B cell (primary cell): ENCODE measurements around the gene CDH5. TPM values are rescaled to one million over a fixed set of nuclear protein-coding genes. Genes with fewer than 3 reads are reported as not detected.

Experiments
- ATAC-seq: fragments of 200-7000 bp; cut with Tn5 transposase; one replicate; pipeline ENCODE4 v1.10.0; 2021; ENCODE audit warnings: low read depth, mild to moderate bottlenecking, moderate number of reproducible peaks, moderate library complexity
- CTCF ChIA-PET: fragments of 350-600 bp; sonication (Branson Sonifier 250); formaldehyde crosslinking; loops from one replicate; lab custom pipeline; 2021; ENCODE audit warnings: antibody characterized with exemption, inconsistent platforms; lab: Charles Lee
- POLR2A ChIA-PET: fragments of 350-600 bp; sonication (Branson Sonifier 250); formaldehyde crosslinking; loops from one replicate; lab custom pipeline; 2021; ENCODE audit warnings: antibody characterized with exemption; lab: Charles Lee
- DNase-seq: peaks from one replicate; pipeline ENCODE4 v3.0.0; 2013
- H2AFZ ChIP-seq: 2 replicates; pipeline ENCODE4 v1.6.1; 2012; ENCODE audit warnings: mild to moderate bottlenecking, low read depth, low read length; ENCODE audit not compliant: insufficient read depth, poor library complexity, severe bottlenecking
- H3K27ac ChIP-seq, 2 donors: 1 replicate in 1 of 2; 2 replicates in 1 of 2; pipeline ENCODE4 v1.5.1; 2012 to 2013; ENCODE audit warnings: low read length in 2 of 2, mild to moderate bottlenecking in 2 of 2, moderate library complexity in 1 of 2
- H3K27me3 ChIP-seq, 4 experiments: fragments of 200-600 bp in 1 of 4; sonication (generic) in 1 of 4; replicated peaks in 1 of 4; 1 replicate in 2 of 4; 2 replicates in 2 of 4; pipeline versions ENCODE4 v1.6.1 to v1.7.0; 2013 to 2016; ENCODE audit warnings: low read length in 3 of 4, mild to moderate bottlenecking in 2 of 4, mixed read lengths in 1 of 4, moderate library complexity in 1 of 4; ENCODE audit not compliant: insufficient read depth in 4 of 4, control insufficient read depth in 3 of 4; ENCODE audit errors: control extremely low read depth in 1 of 4
- H3K36me3 ChIP-seq, 2 experiments: replicated peaks in 1 of 2; 1 replicate in 1 of 2; 2 replicates in 1 of 2; pipeline versions ENCODE4 v1.6.1 to v1.7.1; 2013; ENCODE audit warnings: low read length in 1 of 2; ENCODE audit not compliant: insufficient read depth in 2 of 2, control insufficient read depth in 1 of 2; ENCODE audit errors: control extremely low read depth in 1 of 2, extremely low read depth in 1 of 2
- H3K4me1 ChIP-seq, 2 donors: fragments of 200-600 bp in 1 of 2; sonication (generic) in 1 of 2; 1 replicate in 1 of 2; 2 replicates in 1 of 2; pipeline versions ENCODE4 v1.5.1 to v1.6.1; 2013 to 2017; ENCODE audit warnings: low read length in 2 of 2; ENCODE audit not compliant: control insufficient read depth in 2 of 2, insufficient read depth in 2 of 2
- H3K4me2 ChIP-seq: replicated peaks from 2 replicates; pipeline ENCODE3; 2012; ENCODE audit warnings: mild to moderate bottlenecking, low read depth, low read length; ENCODE audit not compliant: poor library complexity, severe bottlenecking
- H3K4me3 ChIP-seq, 5 experiments: fragments of 200-600 bp in 1 of 5; sonication (generic) in 1 of 5; 1 replicate in 3 of 5; 2 replicates in 2 of 5; pipeline versions ENCODE4 v1.5.1 to v1.7.0; 2011 to 2016; ENCODE audit warnings: low read length in 4 of 5, mild to moderate bottlenecking in 4 of 5, low read depth in 2 of 5, control low read depth in 1 of 5, moderate library complexity in 1 of 5; ENCODE audit not compliant: insufficient read depth in 1 of 5; ENCODE audit errors: control extremely low read depth in 1 of 5, extremely low read depth in 1 of 5
- H3K79me2 ChIP-seq: fragments of 200-600 bp; sonication (generic); one replicate; pipeline ENCODE4 v1.6.0; 2016; ENCODE audit warnings: low read length; ENCODE audit not compliant: control insufficient read depth, insufficient read depth
- H3K9ac ChIP-seq: fragments of 200-600 bp; sonication (generic); 2 replicates; pipeline ENCODE4 v1.6.1; 2017; ENCODE audit warnings: mild to moderate bottlenecking, low read length, moderate library complexity
- H3K9me3 ChIP-seq, 3 donors: one replicate each; pipeline versions ENCODE4 v1.6.1 to v1.7.1; 2013; ENCODE audit warnings: low read length in 2 of 3; ENCODE audit not compliant: control insufficient read depth in 2 of 3, insufficient read depth in 1 of 3; ENCODE audit errors: control extremely low read depth in 1 of 3
- H4K20me1 ChIP-seq: 2 replicates; pipeline ENCODE4 v1.6.0; 2012; ENCODE audit warnings: mild to moderate bottlenecking, low read length; ENCODE audit not compliant: insufficient read depth, control insufficient read depth, poor library complexity, severe bottlenecking
- H3K27ac Mint-ChIP-seq: one replicate; pipeline ENCODE4 v1.8.0; 2021; ENCODE audit warnings: mixed read lengths
- H3K27me3 Mint-ChIP-seq: one replicate; pipeline ENCODE4 v1.8.0; 2021; ENCODE audit warnings: mixed read lengths
- H3K4me1 Mint-ChIP-seq: one replicate; pipeline ENCODE4 v1.8.0; 2021; ENCODE audit warnings: mixed read lengths
- H3K4me3 Mint-ChIP-seq: one replicate; pipeline ENCODE4 v1.8.0; 2021; ENCODE audit warnings: mixed read lengths
- H3K9me3 Mint-ChIP-seq: one replicate; pipeline ENCODE4 v1.8.0; 2022; ENCODE audit warnings: mixed read lengths; ENCODE audit not compliant: insufficient read depth
- EZH2 ChIP-seq: IDR thresholded peaks from 2 replicates; pipeline ENCODE4 v1.6.1; 2012; ENCODE audit warnings: borderline replicate concordance, low read depth, mild to moderate bottlenecking, moderate library complexity, low read length; ENCODE audit not compliant: insufficient read depth, poor library complexity, severe bottlenecking
- WGBS: methylation state at CpG from one replicate; pipeline ENCODE4 v1.1.5; 2013; ENCODE audit warnings: missing lambda C conversion rate; ENCODE audit not compliant: insufficient coverage; 5-methylcytosine and 5-hydroxymethylcytosine counted together
- intact Hi-C: fragments of 100-400 bp; cut with micrococcal nuclease; formaldehyde crosslinking; loops from one replicate; pipeline ENCODE4 v1.10.0; 2022
- polyA plus RNA-seq: library from polyadenylated mRNA; depleted of rRNA; stranded (reverse); fragments of >200 nt; gene quantifications from 2 replicates; pipeline ENCODE4 v1.2.3, GENCODE V29; 2012
- total RNA-seq, 2 donors: library from RNA; stranded (reverse); fragments of 120-200 nt in 1 of 2; gene quantifications; 1 replicate in 1 of 2; 2 replicates in 1 of 2; pipeline versions ENCODE4 v1.2.3 to v1.2.4, GENCODE V29; 2013 to 2022
- TF ChIP-seq, protein P1 (sequence below): fragments of 200-600 bp; IDR thresholded peaks from one replicate; pipeline ENCODE4 v1.8.0; 2022; ENCODE audit warnings: antibody characterized with exemption, mild to moderate bottlenecking

Gene CDH5
- total and polyA plus RNA-seq, 2 donors (not counting 1 experiment from before 2014, with no cell fraction given), result not detected

DNA sequence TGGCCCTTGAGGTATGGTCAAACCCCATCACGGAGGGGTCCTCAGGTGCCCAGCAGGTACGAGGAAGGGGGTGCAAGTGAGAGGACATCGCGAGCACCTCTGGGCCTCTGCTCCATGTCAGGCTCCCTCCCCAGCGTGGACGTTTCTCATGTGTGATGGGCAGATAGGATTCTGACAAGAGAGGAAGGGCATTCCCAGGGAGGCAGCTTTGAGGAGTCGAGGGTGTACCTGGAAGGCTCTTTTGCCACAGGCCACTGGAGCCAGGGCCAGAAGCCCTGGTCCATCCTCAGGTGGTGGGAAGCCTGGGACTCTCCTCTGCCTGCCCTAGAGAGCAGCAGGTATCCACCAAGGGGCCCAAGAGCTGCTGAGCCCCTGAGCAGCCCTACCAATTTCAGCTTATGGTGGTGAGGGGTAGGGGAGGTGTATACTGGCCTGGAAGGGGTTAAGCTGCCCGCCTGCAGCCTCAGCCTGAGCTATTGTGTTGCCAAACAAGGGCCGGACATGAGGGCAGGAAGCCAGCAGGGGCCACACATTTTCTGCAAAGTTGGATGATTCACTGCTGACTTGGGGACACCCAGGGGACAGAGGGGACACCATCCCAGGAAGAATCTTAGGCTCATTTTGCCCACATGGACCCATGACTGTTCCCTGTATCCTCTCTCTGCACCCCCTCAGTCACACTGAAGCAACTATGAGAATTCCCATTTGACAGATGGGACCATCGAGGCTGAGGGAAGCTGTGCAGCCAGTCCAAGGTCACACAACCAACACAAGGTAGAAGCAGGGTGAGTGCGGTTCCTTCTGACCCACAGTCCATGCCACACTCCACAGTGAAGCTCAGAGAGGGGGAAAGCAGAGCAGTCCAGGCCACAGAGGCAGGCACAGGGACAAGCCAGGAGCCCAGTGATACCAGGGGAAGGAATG, 1.7 kb downstream of the CDH5 start:
- no peak overlapping the region for H3K4me3 Mint-ChIP-seq
- ATAC-seq, result no peak

More for the DNA sequence above, 1.7 kb downstream of the CDH5 start:
- Histone ChIP-seq H2AFZ (no peak overlapping the region), H3K79me2 (no peaks in the 10 kb centered on the region), H3K4me1 (no peaks in the 10 kb centered on the region), H3K4me2 (no peak overlapping the region), H3K27ac (no peak overlapping the region), H3K9ac (no peak overlapping the region), H3K9me3 (no peaks in the 10 kb centered on the region), H3K4me3 (no peak overlapping the region), H3K36me3 (no peaks in the 10 kb centered on the region), H3K27me3 (peaks cover 0 to 20% (median 1%) of the 10 kb centered on the region in 4 experiments), H4K20me1 (no peaks in the 10 kb centered on the region)
- peaks cover 26% of the 10 kb centered on the region for H3K27me3 Mint-ChIP-seq
- CTCF ChIA-PET, result interaction anchor here (0.5 to 1.1 kb wide), 3 partner anchors 11 to 221 kb away, joined by 3 read pairs; no protein-coding TSS in a partner anchor
- H3K4me1 Mint-ChIP-seq, result no peaks in the 10 kb centered on the region
- POLR2A ChIA-PET, result no interaction called here
- intact Hi-C loops, result no loop called here
- H3K27ac Mint-ChIP-seq, result no peak overlapping the region
- H3K9me3 Mint-ChIP-seq, result no peaks in the 10 kb centered on the region
- WGBS, result 83% methylated on average over 10 of the region's 11 CpGs
- DNase-seq, result no peak
- TF ChIP-seq EZH2, result no peak
- TF ChIP-seq, protein P1, sequence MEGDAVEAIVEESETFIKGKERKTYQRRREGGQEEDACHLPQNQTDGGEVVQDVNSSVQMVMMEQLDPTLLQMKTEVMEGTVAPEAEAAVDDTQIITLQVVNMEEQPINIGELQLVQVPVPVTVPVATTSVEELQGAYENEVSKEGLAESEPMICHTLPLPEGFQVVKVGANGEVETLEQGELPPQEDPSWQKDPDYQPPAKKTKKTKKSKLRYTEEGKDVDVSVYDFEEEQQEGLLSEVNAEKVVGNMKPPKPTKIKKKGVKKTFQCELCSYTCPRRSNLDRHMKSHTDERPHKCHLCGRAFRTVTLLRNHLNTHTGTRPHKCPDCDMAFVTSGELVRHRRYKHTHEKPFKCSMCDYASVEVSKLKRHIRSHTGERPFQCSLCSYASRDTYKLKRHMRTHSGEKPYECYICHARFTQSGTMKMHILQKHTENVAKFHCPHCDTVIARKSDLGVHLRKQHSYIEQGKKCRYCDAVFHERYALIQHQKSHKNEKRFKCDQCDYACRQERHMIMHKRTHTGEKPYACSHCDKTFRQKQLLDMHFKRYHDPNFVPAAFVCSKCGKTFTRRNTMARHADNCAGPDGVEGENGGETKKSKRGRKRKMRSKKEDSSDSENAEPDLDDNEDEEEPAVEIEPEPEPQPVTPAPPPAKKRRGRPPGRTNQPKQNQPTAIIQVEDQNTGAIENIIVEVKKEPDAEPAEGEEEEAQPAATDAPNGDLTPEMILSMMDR, result no peak
